Activated CD8-positive, alpha-beta memory T cell treated with anti-CD3 and anti-CD28 coated beads for 36 hours (primary cell): ENCODE results near the gene UBL4A. TPM values are rescaled to one million over a fixed set of nuclear protein-coding genes. Genes with fewer than 3 reads are reported as not detected.

Experiments used
- CTCF ChIA-PET: fragments of 350-600 bp; sonication (Branson Sonifier 250); formaldehyde crosslinking; loops from one replicate; lab custom pipeline; 2021; ENCODE audit warnings: antibody characterized with exemption; lab: Charles Lee
- POLR2A ChIA-PET: fragments of 350-600 bp; sonication (Branson Sonifier 250); formaldehyde crosslinking; loops from one replicate; lab custom pipeline; 2021; ENCODE audit warnings: antibody characterized with exemption; lab: Charles Lee
- total RNA-seq, 2 experiments: library from RNA; stranded (reverse); gene quantifications; one replicate each; pipeline ENCODE4 v1.2.3, GENCODE V29; 2021

UBL4A gene
- total RNA-seq: 10 to 100 TPM; 66.4 to 68.6 TPM

DNA sequence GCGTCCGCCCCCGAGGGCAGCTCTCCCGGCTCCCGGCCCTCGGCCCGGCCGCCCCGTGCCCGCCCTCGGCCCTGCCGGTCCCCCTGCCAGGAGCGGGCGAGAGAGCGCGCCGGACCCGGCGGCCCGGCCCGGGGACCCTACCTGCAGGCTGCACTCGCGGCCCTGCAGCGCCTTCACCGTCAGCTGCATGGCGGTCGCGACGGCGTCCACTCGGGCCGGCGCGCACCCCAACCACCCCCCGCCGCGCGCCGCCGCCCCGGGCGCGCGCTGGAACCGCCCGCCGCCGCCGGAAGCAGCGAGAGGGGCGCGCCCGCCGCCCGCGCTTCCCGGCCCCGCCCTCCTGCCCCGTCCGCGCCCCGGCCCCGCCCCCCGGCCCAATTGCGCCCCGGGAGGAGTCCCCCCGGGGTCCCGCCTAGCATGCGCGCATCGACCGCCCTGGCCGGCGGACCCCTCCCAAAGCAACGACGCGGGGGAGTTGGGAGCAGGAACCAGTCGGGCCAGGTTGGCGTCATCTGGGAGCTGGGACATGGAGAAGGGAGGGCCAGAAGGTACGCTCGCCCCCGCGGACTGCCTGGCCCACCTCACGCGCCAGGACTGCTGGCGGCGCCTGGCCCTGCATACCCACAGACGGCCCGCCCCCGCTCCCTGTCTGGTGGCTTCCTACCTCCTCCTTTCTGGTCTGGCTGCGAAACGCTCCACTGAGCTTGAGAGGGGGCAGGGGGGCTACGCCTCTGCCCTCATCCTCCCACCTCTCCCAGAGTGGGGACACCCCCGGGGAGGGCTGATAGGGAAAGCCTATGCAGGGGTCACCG, at the start of gene UBL4A:
Gene UBL4A (minus strand): TSS at position 220 of the 812 bp plus-strand sequence. CDS start 31 bp downstream, at position 189.
- ChIA-PET CTCF (no interaction called here), POLR2A (interaction anchor here (0.5 kb wide), 1 partner anchor 393 kb away, joined by 13 read pairs; no protein-coding TSS in a partner anchor)

GRCh38 chrX:154535892-154536291, 49.5 kb upstream of the UBL4A start:
- ChIA-PET CTCF (interaction anchor here (1.3 to 1.8 kb wide), 4 partner anchors 9 to 163 kb away, joined by 3 to 6 read pairs (median 4); no protein-coding TSS in a partner anchor), POLR2A (interaction anchor here (0.9 kb wide), 1 partner anchor 81 kb away, joined by 3 read pairs; no protein-coding TSS in a partner anchor)

- POLR2A ChIA-PET: interaction anchor here (0.8 to 0.9 kb wide), 2 partner anchors 11 to 80 kb away, joined by 3 read pairs; no protein-coding TSS in a partner anchor
Measured at GRCh38 chrX:154534526-154535322, 48.3 kb upstream of the UBL4A start.

GRCh38 chrX:154532690-154533089, 46.3 kb upstream of the UBL4A start:
- ChIA-PET POLR2A (no interaction called here), CTCF (interaction anchor here (1.6 kb wide), 1 partner anchor 9 kb away, joined by 4 read pairs; no protein-coding TSS in a partner anchor)

More at GRCh38 chrX:154534526-154535322, 48.3 kb upstream of the UBL4A start:
- CTCF ChIA-PET: interaction anchor here (1.1 to 1.8 kb wide), 5 partner anchors 8 to 162 kb away, joined by 3 to 6 read pairs (median 3); no protein-coding TSS in a partner anchor

GRCh38 chrX:154531626-154532025, 45.2 kb upstream of the UBL4A start:
- CTCF ChIA-PET: interaction anchor here (1.6 kb wide), 1 partner anchor 11 kb away, joined by 4 read pairs; no protein-coding TSS in a partner anchor
- POLR2A ChIA-PET: no interaction called here

GRCh38 chrX:154530286-154530685, 43.9 kb upstream of the UBL4A start:
- ChIA-PET POLR2A (no interaction called here), CTCF (interaction anchor here (2.2 kb wide), 1 partner anchor 157 kb away, joined by 9 read pairs; no protein-coding TSS in a partner anchor)

GRCh38 chrX:154529206-154529612, 42.8 kb upstream of the UBL4A start:
- ChIA-PET CTCF (interaction anchor here (2.2 kb wide), 1 partner anchor 156 kb away, joined by 9 read pairs; no protein-coding TSS in a partner anchor), POLR2A (interaction anchor here (0.6 kb wide), 1 partner anchor 13 kb away, joined by 3 read pairs; no protein-coding TSS in a partner anchor)

DNA sequence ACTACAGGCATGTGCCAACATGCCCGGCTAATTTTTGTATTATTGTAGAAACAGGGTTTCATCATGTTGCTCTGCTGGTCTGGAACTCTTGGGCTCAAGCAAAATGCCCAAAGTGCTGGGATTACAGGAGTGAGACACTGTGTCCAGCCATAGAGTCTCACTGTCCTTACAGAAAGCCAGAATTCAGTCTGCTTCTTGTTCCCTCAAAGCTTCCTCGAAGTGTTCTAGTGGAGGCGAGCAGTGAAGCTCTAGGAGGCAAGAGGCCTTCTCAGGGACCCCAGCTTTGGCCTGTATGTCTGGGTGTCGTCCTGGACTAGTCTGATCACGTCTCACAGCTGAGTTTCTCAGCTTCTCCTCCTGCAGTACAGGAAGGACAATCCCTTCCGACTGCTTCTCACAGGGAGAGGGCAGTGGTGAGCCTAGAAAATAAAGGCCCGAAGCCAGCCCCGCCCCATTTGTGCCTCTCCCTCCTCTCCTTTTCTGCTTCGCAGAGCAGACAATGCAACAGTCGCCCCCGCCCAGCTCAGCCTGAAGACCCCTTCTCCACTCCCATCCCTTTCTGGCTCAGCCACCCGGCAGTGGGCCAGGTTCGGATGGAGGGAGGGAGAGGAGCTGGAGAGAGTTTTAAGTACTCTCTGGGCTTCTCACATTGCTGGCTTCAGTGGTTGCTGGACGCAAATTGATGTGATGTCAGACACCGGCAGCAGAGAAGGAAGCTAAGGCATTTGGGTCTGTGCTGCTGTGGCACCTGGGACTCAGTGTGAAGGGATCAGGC, 40.7 kb upstream of the UBL4A start:
- CTCF ChIA-PET: interaction anchor here (0.6 to 1.8 kb wide), 6 partner anchors 9 to 209 kb away, joined by 3 to 7 read pairs (median 4); partner anchors contain the start of gene SLC10A3
- POLR2A ChIA-PET: no interaction called here

- POLR2A ChIA-PET: no interaction called here
- CTCF ChIA-PET: interaction anchor here (1.1 to 1.8 kb wide), 2 partner anchors 15 to 36 kb away, joined by 4 to 7 read pairs; partner anchors contain the start of gene SLC10A3
Measured at GRCh38 chrX:154525606-154526490, 39.4 kb upstream of the UBL4A start.

- ChIA-PET POLR2A (no interaction called here), CTCF (no interaction called here)
Measured at GRCh38 chrX:154519389-154519788, 33.0 kb upstream of the UBL4A start.

- POLR2A ChIA-PET: no interaction called here
Measured at GRCh38 chrX:154517101-154517781, 30.8 kb upstream of the UBL4A start.

GRCh38 chrX:154516656-154517100, 30.3 kb upstream of the UBL4A start:
- ChIA-PET POLR2A (no interaction called here), CTCF (interaction anchor here (0.6 kb wide), 1 partner anchor 41 kb away, joined by 3 read pairs; no protein-coding TSS in a partner anchor)

More at GRCh38 chrX:154517101-154517781, 30.8 kb upstream of the UBL4A start:
- CTCF ChIA-PET: no interaction called here

- ChIA-PET POLR2A (no interaction called here), CTCF (interaction anchor here (0.6 kb wide), 1 partner anchor 40 kb away, joined by 3 read pairs; no protein-coding TSS in a partner anchor)
Measured at GRCh38 chrX:154515966-154516655, 29.7 kb upstream of the UBL4A start, which contains the start of gene FAM3A. TSS of gene FAM3A (minus strand) at chrX:154516232. CDS start at chrX:154515772, 460 bp downstream.

- POLR2A ChIA-PET: no interaction called here
- CTCF ChIA-PET: no interaction called here
Measured at GRCh38 chrX:154515090-154515965, 28.9 kb upstream of the UBL4A start.

DNA sequence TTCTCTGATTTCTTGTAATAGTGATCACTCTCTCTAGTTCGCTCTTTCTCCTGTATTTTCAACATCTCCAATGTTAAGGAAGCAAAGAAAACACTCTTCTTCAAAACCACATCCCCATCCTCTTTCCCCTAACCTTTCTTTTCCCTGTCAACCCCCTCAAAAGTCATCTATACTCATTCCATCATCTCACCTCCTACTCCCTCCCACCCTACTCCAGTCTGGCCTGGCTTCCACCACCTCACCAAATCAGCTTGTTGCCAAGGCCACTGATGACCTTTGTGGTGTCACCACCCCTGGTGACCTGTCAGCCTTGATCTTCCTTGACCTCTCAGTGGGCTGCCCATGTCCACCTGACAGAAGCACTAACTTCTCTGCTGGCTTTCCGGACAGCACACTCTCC, 27.3 kb upstream of the UBL4A start:
- CTCF ChIA-PET: no interaction called here
- POLR2A ChIA-PET: no interaction called here
